Pancreas (tissue), 10 donors: ENCODE results near the gene FMN2. TPM values are rescaled to one million over a fixed set of nuclear protein-coding genes. Genes with fewer than 3 reads are reported as not detected.

Source experiments
- ATAC-seq, 4 donors: fragments of 200-7000 bp; cut with Tn5 transposase; one replicate each; pipeline versions ENCODE4 v1.8.0 to v1.9.1; 2020; ENCODE audit warnings: mild to moderate bottlenecking in 4 of 4, moderate library complexity in 4 of 4
- DNase-seq, 6 donors: peaks; one replicate each; pipeline ENCODE4 v3.0.0-alpha.2; 2020
- FAIRE-seq: peaks from 2 replicates; lab custom pipeline; 2012; peaks lifted over from hg19 to GRCh38; lab: Jason Lieb, UNC
- H3K27ac ChIP-seq, 4 donors: fragments of 200-600 bp; sonication (generic); 1 replicate in 3 of 4; 2 replicates in 1 of 4; pipeline versions ENCODE4 v1.5.0 to v1.8.0; 2020
- H3K27me3 ChIP-seq, 4 donors: fragments of 200-600 bp; one replicate each; pipeline ENCODE4 v1.8.0; 2021
- H3K36me3 ChIP-seq, 3 donors: fragments of 200-600 bp; sonication (generic) in 1 of 3; one replicate each; pipeline versions ENCODE4 v1.5.0 to v1.8.0; 2020 to 2021
- H3K4me1 ChIP-seq, 3 donors: fragments of 200-600 bp; one replicate each; pipeline ENCODE4 v1.8.0; 2021
- H3K4me3 ChIP-seq, 4 donors: fragments of 200-600 bp; sonication (generic) in 2 of 4; one replicate each; pipeline versions ENCODE4 v1.5.0 to v1.8.0; 2020 to 2021
- H3K9me3 ChIP-seq, 4 donors: fragments of 200-600 bp; one replicate each; pipeline ENCODE4 v1.8.0; 2021
- CTCF ChIP-seq, 4 donors: fragments of 200-600 bp; sonication (generic) in 3 of 4; IDR thresholded peaks; one replicate each; pipeline versions ENCODE4 v1.5.0 to v1.8.0; 2021; ENCODE audit warnings: antibody characterized with exemption in 4 of 4
- WGBS, 2 donors: extraction: QIAGEN DNeasy Blood & Tissue Kit; methylation state at CpG; one replicate each; pipeline ENCODE4 v1.1.7; 2013; 5-methylcytosine and 5-hydroxymethylcytosine counted together
- intact Hi-C, 3 donors: fragments of 100-400 bp; cut with DNase I; formaldehyde crosslinking; loops; one replicate each; pipeline versions ENCODE4 v1.11.1 to v1.14.2; 2022
- polyA plus RNA-seq, 2 donors: library from polyadenylated mRNA; stranded (reverse); fragments of 200-250 nt; gene quantifications; one replicate each; pipeline ENCODE4 v1.2.3, GENCODE V29; 2013
- total RNA-seq, 6 donors: library from RNA; stranded (reverse); fragmentation: NEBNext Ultra II Directional in 4 of 6; extraction: Animal tissue kit (Norgen Biotek cat#: 25700) in 4 of 6; gene quantifications; one replicate each; pipeline versions ENCODE4 v1.2.1 to v1.2.4, GENCODE V29; 2021 to 2023
- donor health status: healthy with polysubstance abuse.
- donor health status: DM: no; HTN: no; CAD: no; lungs with moderate emphysema.
- donor health status: DM: no; HTN: no; CAD: no.
- donor health status: control.
- donor health status: control.
- donor health status: Bipolar disorder and iron deficiency.
- donor health status: DM: yes; HTN: yes; CAD: no.
- donor health status: DM: no; HTN: no; CAD: no.
- donor health status: DM: no; HTN: no; CAD: no.
- donor health status: DM: yes; HTN: yes; CAD: no.

The FMN2 gene
- total and polyA plus RNA-seq, 8 donors: 0.56 to 8.2 (median 2.0) TPM

- Histone ChIP-seq H3K9me3 (no peaks in the 10 kb centered on the region), H3K27ac (no peak overlapping the region), H3K4me1 (no peaks in the 10 kb centered on the region), H3K4me3 (no peak overlapping the region), H3K36me3 (no peaks in the 10 kb centered on the region), H3K27me3 (no peaks in the 10 kb centered on the region)
- no peak for DNase-seq
- intact Hi-C loops: no loop called here
- 53 to 72% methylated on average over 5 of the region's 5 CpGs for WGBS, 2 donors
- TF ChIP-seq CTCF (IDR thresholded peaks at IDR 0.05): no peak
- ATAC-seq: no peak
- no peak for FAIRE-seq
These were observed 261.1 kb downstream of the FMN2 start for GRCh38 chr1:240352769-240353168.

GRCh38 chr1:240356568-240356967 is 264.9 kb downstream of the FMN2 start:
- no peak for TF ChIP-seq CTCF (IDR thresholded peaks at IDR 0.05)
- Histone ChIP-seq H3K4me3 (no peak overlapping the region), H3K27ac (no peak overlapping the region), H3K9me3 (no peaks in the 10 kb centered on the region), H3K27me3 (no peaks in the 10 kb centered on the region), H3K36me3 (no peaks in the 10 kb centered on the region), H3K4me1 (no peaks in the 10 kb centered on the region)
- FAIRE-seq (no peak), ATAC-seq (no peak), DNase-seq (no peak)
- intact Hi-C loops: no loop called here
- 57 to 68% methylated on average over 1 of the region's 1 CpG for WGBS, 2 donors

GRCh38 chr1:240362046-240362445 is 270.4 kb downstream of the FMN2 start:
- FAIRE-seq (no peak), DNase-seq (no peak), ATAC-seq (no peak)
- H3K27me3 ChIP-seq: no peaks in the 10 kb centered on the region
- H3K27ac ChIP-seq: no peak overlapping the region
- intact Hi-C loops: no loop called here
- no peaks in the 10 kb centered on the region for H3K4me1 ChIP-seq
- no peak overlapping the region for H3K4me3 ChIP-seq
- 70 to 79% methylated on average over 5 of the region's 5 CpGs for WGBS, 2 donors
- H3K9me3 ChIP-seq: no peaks in the 10 kb centered on the region
- no peaks in the 10 kb centered on the region for H3K36me3 ChIP-seq
- TF ChIP-seq CTCF (IDR thresholded peaks at IDR 0.05): no peak

GRCh38 chr1:240362826-240363225 is 271.1 kb downstream of the FMN2 start:
- Histone ChIP-seq H3K36me3 (no peaks in the 10 kb centered on the region), H3K9me3 (no peaks in the 10 kb centered on the region), H3K4me3 (no peak overlapping the region), H3K4me1 (no peaks in the 10 kb centered on the region), H3K27ac (no peak overlapping the region), H3K27me3 (no peaks in the 10 kb centered on the region)
- intact Hi-C loops: no loop called here
- TF ChIP-seq CTCF (IDR thresholded peaks at IDR 0.05): no peak
- WGBS, 2 donors: 44 to 77% methylated on average over 2 of the region's 2 CpGs
- ATAC-seq: no peak
- no peak for DNase-seq
- no peak for FAIRE-seq

- DNase-seq: no peak
- Histone ChIP-seq H3K4me1 (no peaks in the 10 kb centered on the region), H3K9me3 (no peaks in the 10 kb centered on the region), H3K4me3 (no peak overlapping the region), H3K36me3 (no peaks in the 10 kb centered on the region), H3K27me3 (no peaks in the 10 kb centered on the region), H3K27ac (no peak overlapping the region)
- 50 to 53% methylated on average over 5 of the region's 5 CpGs for WGBS, 2 donors
- intact Hi-C loops: no loop called here
- TF ChIP-seq CTCF (IDR thresholded peaks at IDR 0.05): no peak
- no peak for ATAC-seq
- no peak for FAIRE-seq
These were observed 271.6 kb downstream of the FMN2 start for GRCh38 chr1:240363315-240363714.
